SKM-1 (cell line): ENCODE measurements around the gene IGFBP4.

Source experiments
- DNase-seq: peaks from one replicate; lab custom pipeline; 2025; ENCODE audit not compliant: unreplicated experiment; lab: John Stamatoyannopoulos, UW

Gene IGFBP4

GRCh38 chr17:40431231-40431602 lies 12.0 kb upstream of the IGFBP4 start:
- no peak for DNase-seq

GRCh38 chr17:40432864-40433528 lies 10.3 kb upstream of the IGFBP4 start:
- no peak for DNase-seq

- DNase-seq: peak; percentile 24
Measured at GRCh38 chr17:40433551-40434415, 9.5 kb upstream of the IGFBP4 start.

GRCh38 chr17:40436636-40437035 lies 6.6 kb upstream of the IGFBP4 start:
- no peak for DNase-seq

GRCh38 chr17:40437095-40437732 lies 6.0 kb upstream of the IGFBP4 start:
- DNase-seq: peak; percentile 26

GRCh38 chr17:40440166-40440565 lies 3.1 kb upstream of the IGFBP4 start:
- DNase-seq: no peak

GRCh38 chr17:40442392-40443195 lies 656 bp upstream of the IGFBP4 start:
- DNase-seq: peak; percentile 22

- DNase-seq: no peak
Measured at GRCh38 chr17:40443988-40444899, 994 bp downstream of the IGFBP4 start.

GRCh38 chr17:40445751-40446468 lies 2.7 kb downstream of the IGFBP4 start:
- DNase-seq: no peak

- DNase-seq: no peak
Measured at GRCh38 chr17:40447148-40447644, 3.9 kb downstream of the IGFBP4 start.

GRCh38 chr17:40447806-40448205 lies 4.6 kb downstream of the IGFBP4 start:
- DNase-seq: no peak

GRCh38 chr17:40448213-40448638 lies 5.0 kb downstream of the IGFBP4 start:
- peak; percentile 22 for DNase-seq

- no peak for DNase-seq
Measured at GRCh38 chr17:40448639-40449261, 5.5 kb downstream of the IGFBP4 start.

- peak; percentile 27 for DNase-seq
Measured at GRCh38 chr17:40450175-40450574, 6.9 kb downstream of the IGFBP4 start.

GRCh38 chr17:40451420-40451819 lies 8.2 kb downstream of the IGFBP4 start:
- DNase-seq: no peak

GRCh38 chr17:40452216-40452787 lies 9.1 kb downstream of the IGFBP4 start:
- no peak for DNase-seq

GRCh38 chr17:40452921-40453378 lies 9.7 kb downstream of the IGFBP4 start:
- no peak for DNase-seq

- DNase-seq: no peak
Measured at GRCh38 chr17:40453881-40454612, 10.8 kb downstream of the IGFBP4 start.
